Activated naive CD8-positive, alpha-beta T cell treated with anti-CD3 and anti-CD28 coated beads, Interleukin-2, amount 50 U/mL, for 24 hours (primary cell): Measurements from ENCODE around the gene BLVRB.
"Not testable (repeated sequence)": the region's sequence is repeated elsewhere in the genome, so short reads cannot be mapped to it uniquely, and the experiment has no call there.

ENCODE experiments used
- ATAC-seq: fragments of 150-1000 bp; cut with Tn5 transposase; one replicate; pipeline ENCODE4 v1.10.0; 2021
- DNase-seq: peaks from one replicate; pipeline ENCODE4 v3.0.0; 2021
- H3K27ac Mint-ChIP-seq: one replicate; pipeline ENCODE4 v1.8.0; 2021; ENCODE audit warnings: mild to moderate bottlenecking, mixed read lengths
- H3K27me3 Mint-ChIP-seq: one replicate; pipeline ENCODE4 v1.8.0; 2021; ENCODE audit warnings: mixed read lengths
- H3K36me3 Mint-ChIP-seq: one replicate; pipeline ENCODE4 v1.8.0; 2021; ENCODE audit warnings: low read depth, mixed read lengths
- H3K4me1 Mint-ChIP-seq: one replicate; pipeline ENCODE4 v1.8.0; 2021; ENCODE audit warnings: mixed read lengths
- H3K4me3 Mint-ChIP-seq: one replicate; pipeline ENCODE4 v1.8.0; 2021; ENCODE audit warnings: mild to moderate bottlenecking, moderate library complexity, mixed read lengths
- H3K9me3 Mint-ChIP-seq: one replicate; pipeline ENCODE4 v1.8.0; 2021; ENCODE audit warnings: mixed read lengths

Gene BLVRB

DNA sequence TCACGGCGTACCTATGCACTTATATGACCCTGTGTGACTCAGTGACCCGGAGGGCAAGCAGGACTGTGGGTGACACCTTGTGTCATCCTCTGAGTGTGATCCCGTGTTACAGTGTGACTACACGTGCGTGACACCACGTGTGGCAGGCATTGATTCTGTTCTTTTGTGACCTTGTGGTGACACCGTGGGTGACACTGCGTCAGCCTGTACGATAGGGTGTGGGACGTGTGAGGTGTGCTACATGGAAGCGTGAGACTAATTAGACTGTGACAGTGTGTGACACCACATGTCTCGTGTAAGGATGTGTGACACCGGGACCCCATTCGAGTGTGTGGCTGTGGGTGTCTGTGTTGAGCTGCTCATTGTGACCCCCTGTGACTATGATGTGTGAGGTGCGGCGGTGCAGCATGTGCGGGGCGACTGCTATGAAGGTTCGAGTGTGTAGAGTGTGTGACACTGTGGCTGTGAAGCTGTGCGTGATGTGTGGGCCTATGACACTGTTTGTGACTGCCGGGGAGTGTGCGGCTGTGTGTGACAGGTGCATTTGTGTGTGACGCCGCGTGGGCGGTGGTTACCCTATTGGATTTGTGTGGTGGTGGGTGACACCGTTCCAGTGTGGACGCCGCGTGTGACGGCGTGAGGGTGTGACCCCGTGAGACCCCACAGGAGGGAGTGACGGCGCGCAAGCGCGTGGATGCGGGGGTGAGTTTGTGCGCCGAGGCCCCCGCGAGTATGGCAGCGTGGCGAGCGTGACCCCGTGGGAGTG lies 857 bp upstream of the BLVRB start:
- Mint-ChIP-seq H3K27ac (peak overlapping the region; percentile 93), H3K27me3 (peaks cover 14% of the 10 kb centered on the region), H3K4me3 (peak overlapping the region; percentile 82), H3K4me1 (peaks cover 30% of the 10 kb centered on the region), H3K9me3 (no peaks in the 10 kb centered on the region), H3K36me3 (no peaks in the 10 kb centered on the region)
- ATAC-seq, result peak; percentile 81
- peak; percentile 72 for DNase-seq

DNA sequence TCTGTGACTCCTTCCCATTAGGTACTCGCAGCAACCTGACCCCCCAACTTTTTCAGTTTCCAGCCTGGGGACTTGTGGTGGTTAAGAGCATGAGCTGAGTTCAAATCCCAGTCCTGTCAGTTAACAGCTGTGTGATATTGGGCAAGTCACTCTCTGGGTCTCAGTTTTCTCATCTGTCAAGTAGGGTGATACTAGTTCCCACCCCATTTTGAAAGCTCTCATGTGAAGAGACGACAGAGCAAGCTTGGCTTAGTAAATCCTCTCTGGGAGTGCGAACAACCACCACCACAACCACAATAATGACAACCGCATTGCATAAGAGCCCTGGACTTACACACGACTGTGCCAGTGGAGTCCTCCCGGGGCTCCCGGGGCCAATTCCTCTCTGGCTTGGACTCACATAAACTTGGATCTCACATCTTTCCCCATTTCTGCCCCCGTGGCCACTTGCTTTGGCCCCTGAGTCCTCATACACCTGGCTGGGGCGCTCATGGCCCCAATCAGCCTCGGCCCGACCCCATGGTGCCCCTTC lies 454 bp downstream of the BLVRB start:
- DNase-seq, result no peak
- H3K4me1 Mint-ChIP-seq, result peaks cover 32% of the 10 kb centered on the region
- ATAC-seq, result no peak

DNA sequence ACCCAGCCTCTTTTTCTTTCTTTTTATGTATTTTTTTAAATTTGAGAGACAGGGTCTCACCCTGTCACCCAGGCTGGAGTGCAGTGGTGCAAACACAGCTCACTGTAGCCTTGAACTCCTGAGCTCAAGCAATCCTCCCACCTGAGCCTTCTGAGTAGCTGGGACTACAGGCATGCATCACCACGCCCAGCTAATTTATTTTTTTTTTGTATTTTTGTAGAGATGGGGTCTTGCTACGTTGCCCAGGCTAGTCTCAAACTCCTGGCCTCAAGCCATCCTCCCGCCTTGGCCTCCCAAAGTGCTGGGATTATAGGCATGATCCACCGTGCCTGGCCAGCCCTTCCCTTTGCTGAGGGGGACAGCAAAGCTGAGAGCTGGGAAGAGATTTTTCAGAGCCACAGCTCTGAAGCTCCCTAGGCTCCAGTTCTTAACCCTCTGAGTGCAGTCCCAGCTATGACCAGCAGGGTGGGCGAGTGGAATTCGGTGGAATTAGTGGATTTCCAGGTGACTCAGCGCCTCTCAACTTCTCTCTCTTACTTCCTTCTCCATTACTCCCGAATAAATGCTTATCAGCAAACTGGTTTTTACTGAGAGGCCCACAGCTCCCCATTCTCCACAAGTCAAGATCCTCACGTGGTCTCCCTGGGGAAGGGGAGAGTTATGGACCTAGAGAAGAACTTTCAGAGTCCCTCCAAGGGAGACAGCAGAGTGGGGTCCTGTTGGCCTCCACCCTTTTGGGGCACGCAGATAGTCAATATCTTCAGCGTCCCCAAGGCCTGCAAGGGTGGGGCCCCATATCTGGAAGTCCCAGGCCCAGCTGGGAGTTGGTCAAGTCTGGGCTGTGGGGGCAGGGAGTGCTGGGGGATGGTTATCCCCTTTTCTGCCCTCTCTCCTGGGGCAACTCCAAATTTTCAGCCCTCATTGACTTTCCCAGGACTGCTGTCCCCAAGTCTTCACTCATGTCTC lies 1.2 kb downstream of the BLVRB start:
- Mint-ChIP-seq H3K27ac (no peak overlapping the region), H3K27me3 (peaks cover 14% of the 10 kb centered on the region), H3K9me3 (no peaks in the 10 kb centered on the region), H3K4me3 (peak overlapping the region; percentile 82), H3K4me1 (peaks cover 32% of the 10 kb centered on the region), H3K36me3 (no peaks in the 10 kb centered on the region)
- peak; percentile 86 for DNase-seq
- no peak for ATAC-seq

More for the DNA sequence above, 454 bp downstream of the BLVRB start:
- H3K9me3 Mint-ChIP-seq, result no peaks in the 10 kb centered on the region
- H3K36me3 Mint-ChIP-seq, result no peaks in the 10 kb centered on the region
- H3K27me3 Mint-ChIP-seq, result peaks cover 14% of the 10 kb centered on the region
- H3K4me3 Mint-ChIP-seq, result peak overlapping the region; percentile 82
- peak overlapping the region; percentile 85 for H3K27ac Mint-ChIP-seq

DNA sequence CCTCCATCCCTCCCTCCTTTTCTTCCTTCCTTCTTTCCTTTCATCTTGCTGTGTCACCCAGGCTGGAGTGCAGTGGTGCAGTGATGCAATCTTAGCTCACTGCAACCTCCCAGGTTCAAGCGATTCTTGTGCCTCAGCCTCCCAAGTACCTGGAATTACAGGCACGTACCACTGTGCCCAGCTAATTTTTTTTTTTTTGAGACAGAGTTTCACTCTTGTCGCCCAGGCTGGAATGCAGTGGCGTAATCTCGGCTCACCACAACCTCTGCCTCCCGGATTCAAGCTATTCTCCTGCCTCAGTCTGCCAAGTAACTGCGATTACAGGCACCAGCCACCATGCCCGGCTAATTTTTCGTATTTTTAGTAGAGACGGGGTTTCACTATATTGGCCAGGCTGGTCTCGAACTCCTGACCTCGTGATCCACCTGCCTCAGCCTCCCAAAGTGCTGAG lies 1.9 kb downstream of the BLVRB start:
- peaks cover 12% of the 10 kb centered on the region for H3K27me3 Mint-ChIP-seq
- not testable (repeated sequence) for H3K9me3 Mint-ChIP-seq, ATAC-seq, DNase-seq, H3K4me3 Mint-ChIP-seq, H3K36me3 Mint-ChIP-seq, H3K27ac Mint-ChIP-seq
- H3K4me1 Mint-ChIP-seq, result peaks cover 32% of the 10 kb centered on the region

DNA sequence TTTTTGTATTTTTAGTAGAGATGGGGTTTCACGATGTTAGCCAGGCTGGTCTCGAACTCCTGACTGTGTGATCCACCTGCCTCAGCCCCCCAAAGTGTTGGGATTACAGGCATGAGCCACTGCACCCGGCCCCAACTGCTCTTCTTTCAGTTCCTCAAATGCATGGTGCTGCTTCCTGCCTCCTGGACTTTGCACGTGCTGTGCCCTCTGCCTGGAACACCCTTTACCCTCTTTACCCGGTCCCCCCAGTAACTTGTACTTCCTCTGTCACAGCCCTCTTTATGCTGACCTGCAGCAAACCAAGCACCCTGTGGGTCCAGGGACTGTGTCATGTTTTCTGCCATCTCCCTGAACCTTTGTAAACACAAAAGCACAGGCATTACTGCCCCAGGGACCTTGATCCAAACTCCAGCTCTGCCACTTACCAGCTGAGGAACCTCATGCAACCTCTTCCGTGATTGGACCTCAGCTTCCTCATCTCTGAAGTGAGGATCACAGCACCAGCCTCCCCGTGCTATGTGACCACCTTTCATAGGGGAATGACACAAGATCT lies 3.8 kb downstream of the BLVRB start:
- ATAC-seq (no peak), DNase-seq (no peak)
- Mint-ChIP-seq H3K36me3 (no peaks in the 10 kb centered on the region), H3K27ac (no peak overlapping the region), H3K9me3 (no peaks in the 10 kb centered on the region), H3K4me3 (no peak overlapping the region), H3K4me1 (peaks cover 29% of the 10 kb centered on the region), H3K27me3 (peaks cover 7% of the 10 kb centered on the region)

DNA sequence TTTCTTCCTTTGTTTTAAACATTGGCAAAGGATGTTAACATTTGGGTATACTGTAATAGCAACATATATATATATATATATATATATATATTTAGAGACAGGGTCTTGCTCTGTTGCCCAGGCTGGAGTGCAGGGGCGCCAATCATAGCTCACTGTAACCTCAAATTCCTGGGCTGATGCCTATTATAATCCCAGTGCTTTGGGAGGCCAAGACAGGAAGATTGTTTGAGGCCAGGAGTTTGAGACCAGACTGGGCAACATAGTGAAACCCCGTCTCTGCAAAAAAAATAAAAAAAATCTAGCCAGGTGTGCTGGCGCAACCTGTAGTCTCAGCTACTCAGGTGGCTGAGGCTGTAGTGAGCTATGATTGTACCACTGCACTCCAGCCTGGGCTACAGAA lies 5.4 kb downstream of the BLVRB start:
- H3K27ac Mint-ChIP-seq, result no peak overlapping the region

DNA sequence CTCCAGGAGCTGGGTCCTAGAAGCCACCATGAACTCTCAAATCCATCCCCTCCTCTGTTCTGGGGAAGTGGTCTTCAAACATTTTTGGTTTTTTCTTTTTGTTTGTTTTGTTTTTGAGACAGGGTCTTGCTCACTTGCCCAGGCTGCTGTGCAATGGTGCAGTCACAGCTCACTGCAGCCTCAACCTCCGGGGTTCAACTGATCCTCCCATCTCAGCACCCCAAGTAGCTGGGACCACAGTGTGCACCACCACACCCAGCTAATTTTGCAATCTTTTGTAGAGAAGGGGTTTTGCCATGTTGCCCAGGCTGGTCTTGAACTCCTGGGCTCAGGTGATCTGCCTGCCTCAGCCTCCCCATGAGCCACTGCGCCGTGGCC lies 7.0 kb downstream of the BLVRB start:
- H3K4me3 Mint-ChIP-seq, result no peak overlapping the region
- H3K27me3 Mint-ChIP-seq, result no peaks in the 10 kb centered on the region
- H3K4me1 Mint-ChIP-seq, result peaks cover 8% of the 10 kb centered on the region
- no peaks in the 10 kb centered on the region for H3K9me3 Mint-ChIP-seq
- no peak for DNase-seq
- ATAC-seq, result no peak
- no peak overlapping the region for H3K27ac Mint-ChIP-seq
- no peaks in the 10 kb centered on the region for H3K36me3 Mint-ChIP-seq

More for the DNA sequence above, 5.4 kb downstream of the BLVRB start:
- no peaks in the 10 kb centered on the region for H3K9me3 Mint-ChIP-seq
- H3K36me3 Mint-ChIP-seq, result no peaks in the 10 kb centered on the region
- no peak overlapping the region for H3K4me3 Mint-ChIP-seq
- H3K27me3 Mint-ChIP-seq, result no peaks in the 10 kb centered on the region
- ATAC-seq (no peak), DNase-seq (no peak)
- peaks cover 18% of the 10 kb centered on the region for H3K4me1 Mint-ChIP-seq

DNA sequence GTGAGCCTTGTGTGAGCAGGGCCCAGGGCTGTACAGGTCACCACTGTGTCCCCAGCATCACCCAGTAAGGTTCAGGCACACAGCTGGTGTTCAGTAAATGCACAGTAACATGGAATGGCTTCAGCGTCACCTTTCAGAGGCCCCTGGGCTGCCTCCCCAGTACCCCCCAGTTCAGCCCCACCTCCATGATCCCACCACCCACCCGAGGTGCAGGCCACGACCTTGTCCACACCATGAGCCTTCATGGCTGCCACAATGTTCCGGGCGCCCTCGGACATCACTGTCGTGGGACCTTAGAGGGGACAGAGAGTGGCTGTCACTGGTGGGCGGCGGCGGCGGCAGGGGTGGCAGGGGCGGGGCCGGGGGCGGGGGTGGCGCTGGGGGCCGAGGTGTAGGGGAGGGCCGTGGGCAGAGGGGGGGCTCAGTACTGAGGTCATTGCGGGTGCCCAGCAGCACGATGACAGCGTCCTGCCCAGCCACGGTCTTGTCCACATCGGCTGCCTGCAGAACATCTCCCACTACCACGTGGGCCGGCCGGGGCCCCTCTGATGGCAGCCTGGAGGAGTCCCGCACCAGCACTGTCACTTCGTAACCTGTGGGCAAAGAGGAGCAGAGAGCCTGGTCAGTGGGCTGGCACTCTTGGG lies 7.5 kb downstream of the BLVRB start:
- Mint-ChIP-seq H3K4me1 (peaks cover 7% of the 10 kb centered on the region), H3K4me3 (no peak overlapping the region), H3K36me3 (no peaks in the 10 kb centered on the region), H3K9me3 (no peaks in the 10 kb centered on the region), H3K27ac (no peak overlapping the region), H3K27me3 (no peaks in the 10 kb centered on the region)
- DNase-seq (no peak), ATAC-seq (no peak)

DNA sequence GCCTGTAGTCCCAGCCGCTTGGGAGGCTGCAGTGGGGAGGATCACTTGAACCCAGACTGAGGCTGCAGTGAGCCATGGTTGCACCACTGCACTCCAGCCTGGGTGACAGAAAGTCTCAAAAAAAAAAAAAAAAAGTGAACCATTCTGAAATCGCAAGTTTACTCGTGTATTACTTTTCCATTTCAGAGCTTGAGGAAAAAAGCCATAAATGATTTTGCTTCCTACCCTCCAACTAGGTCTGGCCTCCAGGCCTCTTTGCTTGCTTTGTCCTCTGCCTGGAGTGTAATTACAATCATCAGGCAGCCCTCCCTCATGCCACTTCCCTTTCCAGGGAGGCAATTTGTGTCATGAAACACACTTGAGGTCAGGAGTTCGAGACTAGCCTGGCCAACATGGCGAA lies 8.5 kb downstream of the BLVRB start:
- Mint-ChIP-seq H3K4me1 (peaks cover 4% of the 10 kb centered on the region), H3K4me3 (no peak overlapping the region), H3K9me3 (no peaks in the 10 kb centered on the region), H3K36me3 (no peaks in the 10 kb centered on the region), H3K27me3 (no peaks in the 10 kb centered on the region), H3K27ac (no peak overlapping the region)
- DNase-seq, result no peak
- no peak for ATAC-seq

DNA sequence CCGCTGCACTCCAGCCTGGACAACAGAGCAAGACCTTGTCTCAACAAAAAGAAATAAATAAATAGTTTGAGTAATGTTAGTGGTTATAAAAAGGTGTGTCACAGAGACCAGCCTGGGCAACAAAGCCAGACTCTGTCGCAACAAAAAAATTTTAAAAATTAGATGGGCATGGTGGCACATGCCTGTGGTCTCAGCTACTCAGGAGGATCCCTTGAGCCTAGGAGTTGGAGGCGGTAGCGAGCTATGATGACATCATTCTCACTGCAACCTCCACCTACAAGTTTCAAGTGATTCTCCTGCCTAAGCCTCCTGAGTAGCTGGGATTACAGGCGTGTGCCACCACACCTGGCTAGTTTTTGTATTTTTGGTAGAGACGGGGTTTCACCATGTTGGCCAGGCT lies 11.6 kb downstream of the BLVRB start:
- not testable (repeated sequence) for ATAC-seq, H3K9me3 Mint-ChIP-seq, DNase-seq, H3K27ac Mint-ChIP-seq, H3K4me3 Mint-ChIP-seq, H3K4me1 Mint-ChIP-seq, H3K36me3 Mint-ChIP-seq, H3K27me3 Mint-ChIP-seq

DNA sequence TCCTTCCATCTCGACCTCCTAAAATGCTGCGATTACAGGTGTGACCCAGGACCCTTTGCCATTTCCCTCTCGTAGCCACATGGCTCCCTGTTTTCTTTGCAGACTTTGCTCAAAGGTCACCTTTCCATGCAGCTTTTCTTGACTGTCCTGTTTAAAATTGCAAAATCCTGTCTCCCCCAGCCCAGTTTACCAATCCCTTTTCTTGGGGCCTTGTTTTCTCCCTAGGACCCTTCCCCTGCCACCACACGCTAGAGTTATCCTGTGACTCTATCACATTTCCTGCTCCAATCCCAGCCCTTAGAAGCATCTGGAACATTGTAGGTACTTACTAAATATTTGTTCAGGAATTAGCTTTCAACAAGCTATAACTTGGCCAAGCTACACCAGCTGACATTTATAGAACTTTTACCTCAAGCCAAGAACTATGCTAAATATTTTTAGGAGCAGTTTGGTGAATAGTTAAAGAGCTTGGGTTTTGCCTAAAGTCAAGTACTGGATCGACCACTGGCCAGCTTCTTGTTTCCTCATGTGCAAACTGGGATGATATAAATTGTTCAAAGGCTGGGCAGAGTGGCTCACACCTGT lies 12.3 kb downstream of the BLVRB start:
- Mint-ChIP-seq H3K4me1 (no peaks in the 10 kb centered on the region), H3K36me3 (no peaks in the 10 kb centered on the region), H3K9me3 (no peaks in the 10 kb centered on the region), H3K27me3 (no peaks in the 10 kb centered on the region), H3K4me3 (no peak overlapping the region), H3K27ac (no peak overlapping the region)
- DNase-seq (no peak), ATAC-seq (no peak)

DNA sequence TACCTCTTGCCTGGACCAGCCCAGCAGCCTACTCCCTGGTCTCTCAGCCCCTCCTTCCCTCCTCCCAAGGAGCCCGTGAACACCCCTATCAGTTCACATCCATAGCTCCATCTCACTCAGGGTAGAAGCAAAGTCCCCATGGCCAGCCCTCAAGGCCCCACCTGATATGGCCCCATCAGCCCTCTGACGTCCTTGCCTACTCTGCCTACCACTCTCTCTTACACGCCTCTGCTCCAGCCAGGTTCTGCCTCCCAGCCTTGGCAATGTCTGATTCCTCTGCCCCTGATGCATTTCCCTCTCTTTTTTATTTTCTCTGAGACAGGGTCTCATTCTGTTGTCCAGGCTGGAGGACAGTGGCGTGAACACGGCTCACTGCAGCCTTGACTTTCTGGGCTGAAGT lies 13.5 kb downstream of the BLVRB start:
- H3K4me3 Mint-ChIP-seq, result no peak overlapping the region
- ATAC-seq (no peak), DNase-seq (no peak)
- no peaks in the 10 kb centered on the region for H3K36me3 Mint-ChIP-seq
- H3K4me1 Mint-ChIP-seq, result no peaks in the 10 kb centered on the region
- H3K27ac Mint-ChIP-seq, result no peak overlapping the region
- no peaks in the 10 kb centered on the region for H3K27me3 Mint-ChIP-seq
- H3K9me3 Mint-ChIP-seq, result no peaks in the 10 kb centered on the region

DNA sequence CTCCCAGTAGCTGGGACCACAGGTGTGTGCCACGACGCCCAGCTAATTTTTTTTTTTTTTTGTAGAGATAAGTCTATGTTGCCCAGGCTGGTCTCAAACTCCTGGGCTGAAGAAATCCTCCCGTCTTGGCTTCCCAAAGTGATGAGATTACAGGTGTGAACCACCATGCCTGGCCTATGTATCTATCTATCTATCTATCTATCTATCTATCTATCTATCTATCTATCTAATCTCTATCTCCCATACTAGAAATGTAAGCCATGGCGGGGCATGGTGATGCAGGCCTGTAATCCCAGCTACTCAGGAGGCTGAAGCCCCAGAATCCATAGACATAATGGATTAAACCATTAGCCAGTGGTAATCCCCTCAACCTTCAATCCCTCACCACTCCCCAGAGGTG lies 14.9 kb downstream of the BLVRB start:
- no peaks in the 10 kb centered on the region for H3K4me1 Mint-ChIP-seq
- no peak overlapping the region for H3K4me3 Mint-ChIP-seq
- no peak for ATAC-seq
- H3K27me3 Mint-ChIP-seq, result no peaks in the 10 kb centered on the region
- H3K27ac Mint-ChIP-seq, result no peak overlapping the region
- H3K9me3 Mint-ChIP-seq, result no peaks in the 10 kb centered on the region
- H3K36me3 Mint-ChIP-seq, result no peaks in the 10 kb centered on the region
- DNase-seq, result no peak

DNA sequence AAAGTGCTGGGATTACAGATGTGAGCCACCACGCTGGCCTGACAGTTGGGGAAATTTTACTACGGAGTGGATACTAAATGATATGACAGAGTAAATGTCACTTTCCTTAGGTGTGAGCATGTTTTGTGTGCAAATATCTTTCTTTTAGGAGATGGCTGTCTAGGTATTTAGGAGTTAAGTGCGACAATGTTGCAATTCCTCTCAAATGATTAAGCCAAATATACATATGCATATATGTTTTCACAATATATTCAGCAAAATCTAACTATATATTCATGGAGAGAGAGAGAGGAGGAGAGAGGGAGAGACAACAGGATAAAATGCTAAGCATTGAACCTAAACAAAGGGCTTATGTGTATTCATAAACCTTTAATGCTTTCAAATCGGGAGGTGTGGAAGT lies 16.0 kb downstream of the BLVRB start:
- Mint-ChIP-seq H3K36me3 (no peaks in the 10 kb centered on the region), H3K4me3 (no peak overlapping the region), H3K4me1 (peaks cover 6% of the 10 kb centered on the region), H3K27me3 (no peaks in the 10 kb centered on the region), H3K27ac (no peak overlapping the region), H3K9me3 (no peaks in the 10 kb centered on the region)
- DNase-seq, result no peak
- ATAC-seq, result no peak
